NCI-H2029 (cell line): ENCODE results near the gene PLA2R1.
"Not testable (repeated sequence)": the region's sequence is repeated elsewhere in the genome, so short reads cannot be mapped to it uniquely, and the experiment has no call there.

Source experiments
- DNase-seq: peaks from one replicate; lab custom pipeline; 2025; lab: John Stamatoyannopoulos, UW

The PLA2R1 gene

GRCh38 chr2:159982842-159983785, 79.3 kb downstream of the PLA2R1 start:
- DNase-seq, result no peak

DNA sequence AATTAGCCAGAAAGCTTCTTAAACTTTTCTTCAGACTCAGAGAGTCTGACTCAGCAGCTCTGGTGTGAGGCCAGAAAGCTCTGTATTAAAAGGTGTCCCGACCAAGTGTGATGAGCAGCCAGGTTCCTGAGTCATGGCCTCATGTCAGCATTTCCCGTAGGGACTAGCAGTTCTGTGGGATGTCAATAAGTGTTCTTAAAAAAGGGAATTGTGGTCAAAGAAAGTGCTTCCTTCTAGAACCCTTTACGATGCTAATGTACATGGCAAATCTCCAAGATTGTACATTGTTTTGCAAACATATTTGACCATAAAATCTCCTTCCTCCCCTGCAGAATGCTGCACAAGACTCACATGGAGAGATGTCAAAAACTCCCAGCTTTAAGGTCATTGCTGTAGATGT, 80.1 kb downstream of the PLA2R1 start:
- no peak for DNase-seq

- no peak for DNase-seq
Measured at GRCh38 chr2:159976527-159977160, 85.8 kb downstream of the PLA2R1 start.

DNA sequence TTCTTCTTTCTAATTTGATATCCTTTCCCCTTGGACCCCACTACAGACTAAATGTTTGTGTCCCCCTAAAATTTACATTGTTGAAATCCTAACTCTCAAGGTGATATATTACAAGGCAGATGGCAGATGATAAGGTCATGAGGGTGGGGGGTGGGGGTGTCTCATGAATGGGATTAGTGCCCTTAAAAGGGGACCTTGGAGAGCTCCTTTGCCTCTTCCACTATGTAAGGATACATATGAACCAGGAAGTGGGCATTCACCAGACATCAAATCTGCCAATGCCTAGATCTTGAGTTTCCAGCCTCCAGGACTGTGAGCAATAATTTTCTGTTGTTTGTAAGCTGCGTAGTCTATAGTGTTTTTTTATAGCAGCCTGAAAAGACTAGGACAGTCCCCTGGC, 89.1 kb downstream of the PLA2R1 start:
- no peak for DNase-seq

GRCh38 chr2:159971365-159972152, 90.9 kb downstream of the PLA2R1 start:
- no peak for DNase-seq

GRCh38 chr2:159970548-159970947, 91.9 kb downstream of the PLA2R1 start:
- DNase-seq, result not testable (repeated sequence)

- peak; percentile 18 for DNase-seq
Measured at GRCh38 chr2:159968279-159968900, 94.0 kb downstream of the PLA2R1 start.

DNA sequence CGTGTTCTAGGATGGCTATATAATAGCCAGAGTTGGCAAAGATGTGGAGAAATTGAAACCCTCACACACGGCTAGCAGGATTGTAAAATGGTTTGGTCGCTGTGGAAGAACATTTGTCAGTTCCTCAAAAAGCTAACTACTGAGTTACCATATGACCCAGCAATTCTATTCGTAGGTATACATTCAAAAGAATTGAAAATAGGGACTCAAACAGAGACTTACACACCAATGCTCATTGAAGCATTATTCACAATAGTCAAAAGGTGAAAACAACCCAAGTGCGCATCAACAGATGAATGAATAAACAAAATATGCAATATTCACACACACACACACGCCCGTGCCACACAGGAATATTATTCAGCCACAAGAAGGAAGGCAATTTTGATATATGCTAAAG, 98.7 kb downstream of the PLA2R1 start:
- no peak for DNase-seq

DNA sequence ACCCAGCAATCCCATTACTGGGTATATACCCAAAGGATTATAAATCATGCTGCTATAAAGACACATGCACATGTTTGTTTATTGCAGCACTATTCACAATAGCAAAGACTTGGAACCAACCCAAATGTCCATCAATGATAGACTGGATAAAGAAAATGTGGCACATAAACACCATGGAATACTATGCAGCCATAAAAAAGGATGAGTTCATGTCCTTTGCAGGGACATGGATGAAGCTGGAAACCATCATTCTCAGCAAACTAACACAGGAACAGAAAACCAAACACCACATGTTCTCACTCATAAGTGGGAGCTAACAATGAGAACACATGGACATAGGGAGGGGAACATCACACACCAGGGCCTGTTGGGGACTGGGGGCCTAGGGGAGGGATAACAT, 99.9 kb downstream of the PLA2R1 start:
- not testable (repeated sequence) for DNase-seq

DNA sequence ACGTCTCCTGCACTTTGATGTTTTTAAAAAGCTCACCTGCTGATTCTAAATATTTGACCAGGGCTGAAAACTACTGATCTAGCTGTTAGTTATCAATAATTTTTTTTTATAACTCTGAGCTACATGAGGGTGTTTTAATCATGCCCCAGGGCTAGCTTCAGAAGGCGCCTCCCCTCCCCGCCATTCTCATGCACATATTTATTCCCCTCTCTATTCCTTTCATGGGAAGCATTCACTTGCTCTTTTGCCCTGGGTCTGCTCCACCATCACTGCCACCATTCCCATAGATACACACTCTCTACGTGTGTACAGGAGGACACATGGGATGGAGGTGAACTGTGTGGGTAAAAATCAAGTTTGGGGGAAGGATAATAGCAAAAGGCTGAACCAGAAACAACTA, 101.0 kb downstream of the PLA2R1 start:
- DNase-seq, result no peak

DNA sequence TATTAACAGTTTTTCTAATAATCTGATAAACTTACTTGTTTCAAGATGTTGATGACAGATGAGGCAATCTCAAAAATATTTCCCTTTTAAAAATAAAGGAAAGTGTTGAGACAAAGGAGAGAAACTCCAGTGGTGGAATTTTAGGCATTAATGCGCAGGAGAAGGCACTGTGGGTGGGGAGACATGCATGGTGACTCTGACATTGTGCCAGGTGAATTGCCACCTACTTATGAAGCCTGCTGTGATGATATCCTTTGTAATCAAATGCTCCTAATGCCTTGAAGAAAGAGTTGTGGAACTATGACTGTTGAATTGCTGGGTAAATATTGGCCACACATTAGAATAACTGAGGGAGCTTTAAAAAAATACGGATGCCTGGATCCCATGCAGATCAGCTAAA, 101.4 kb downstream of the PLA2R1 start:
- no peak for DNase-seq

- DNase-seq, result no peak
Measured at GRCh38 chr2:159960414-159960813, 102.0 kb downstream of the PLA2R1 start.

- no peak for DNase-seq
Measured at GRCh38 chr2:159959136-159959535, 103.3 kb downstream of the PLA2R1 start.

DNA sequence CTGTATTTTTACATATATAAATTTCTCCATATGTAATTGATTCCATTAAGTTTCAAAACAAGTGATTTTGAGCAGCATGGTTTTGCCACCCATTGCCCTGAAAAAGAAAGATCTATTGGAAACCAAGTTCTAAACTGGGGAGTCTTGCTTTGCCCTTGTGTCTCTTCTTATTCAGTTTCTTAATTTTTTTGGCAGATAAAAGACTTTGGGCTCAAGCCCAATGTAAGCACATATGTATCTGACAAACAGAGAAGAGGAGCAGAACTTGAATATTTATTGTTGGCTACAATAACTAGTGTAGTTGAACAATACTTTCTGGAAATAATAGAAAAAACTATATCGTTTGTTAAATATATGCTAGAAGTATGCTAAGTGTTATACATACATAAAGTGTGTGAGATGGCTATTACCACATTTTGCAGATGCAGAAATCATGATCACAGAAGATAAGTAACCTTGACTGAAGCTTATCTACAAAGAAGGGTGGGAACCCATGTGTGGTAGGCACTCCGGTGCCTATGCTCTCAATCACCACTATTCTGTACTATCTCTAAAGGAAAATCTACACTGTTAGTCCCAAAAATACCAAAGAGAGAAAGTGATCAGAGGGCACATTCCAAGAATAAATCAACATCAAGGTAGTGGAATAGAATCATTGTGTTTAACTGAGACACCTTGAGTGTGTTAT, 109.1 kb downstream of the PLA2R1 start:
- no peak for DNase-seq

DNA sequence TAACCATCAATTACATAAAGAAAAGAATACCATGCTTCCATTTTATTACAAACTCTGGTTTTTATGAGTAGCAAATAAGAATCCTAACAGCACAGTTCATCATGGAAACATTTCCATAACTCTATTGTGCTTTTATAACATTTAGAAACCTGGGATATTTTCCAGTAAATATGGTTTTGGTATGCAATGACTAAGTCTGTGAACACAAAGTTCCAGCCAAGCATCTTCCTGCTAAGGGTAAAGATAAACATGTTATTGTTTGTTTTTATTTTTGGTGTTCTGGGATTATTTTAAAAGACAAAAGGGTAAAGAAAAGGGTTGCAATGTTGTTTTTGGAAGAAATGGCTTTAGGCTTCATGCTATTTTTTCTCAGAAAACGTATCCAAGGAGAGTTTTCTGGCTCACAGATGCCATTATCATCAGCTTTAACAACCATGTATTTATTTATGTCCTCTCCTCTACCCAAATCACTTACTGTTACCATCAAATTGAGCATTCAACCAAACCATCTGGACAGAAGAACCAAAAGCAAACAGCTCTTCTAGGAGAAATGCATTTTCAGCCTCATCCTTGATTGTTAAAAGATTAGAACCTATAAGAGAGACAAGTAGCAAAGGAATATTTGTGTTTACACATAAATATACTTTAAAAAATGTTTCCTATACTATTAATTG, 116.0 kb downstream of the PLA2R1 start:
- DNase-seq, result no peak

GRCh38 chr2:159944874-159945273, 117.5 kb downstream of the PLA2R1 start:
- no peak for DNase-seq

DNA sequence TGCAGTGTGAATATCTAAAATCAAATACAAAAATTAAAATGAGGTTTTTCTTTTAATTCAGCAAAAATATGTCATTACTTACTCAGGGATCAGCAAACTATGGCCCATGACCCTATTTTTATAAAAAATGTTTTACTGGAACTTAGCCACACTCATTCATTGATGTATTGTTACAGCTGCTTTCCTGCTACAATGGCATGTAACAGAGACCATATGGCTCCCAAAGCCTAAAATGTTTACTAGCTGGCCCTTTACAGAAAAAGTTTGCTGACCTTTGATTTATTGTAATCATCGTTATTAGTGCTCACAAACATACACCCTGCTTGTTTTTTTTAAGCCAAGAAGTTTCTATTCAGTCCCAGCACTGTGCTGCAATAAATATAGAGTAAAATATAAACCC, 120.3 kb downstream of the PLA2R1 start:
- DNase-seq, result no peak

DNA sequence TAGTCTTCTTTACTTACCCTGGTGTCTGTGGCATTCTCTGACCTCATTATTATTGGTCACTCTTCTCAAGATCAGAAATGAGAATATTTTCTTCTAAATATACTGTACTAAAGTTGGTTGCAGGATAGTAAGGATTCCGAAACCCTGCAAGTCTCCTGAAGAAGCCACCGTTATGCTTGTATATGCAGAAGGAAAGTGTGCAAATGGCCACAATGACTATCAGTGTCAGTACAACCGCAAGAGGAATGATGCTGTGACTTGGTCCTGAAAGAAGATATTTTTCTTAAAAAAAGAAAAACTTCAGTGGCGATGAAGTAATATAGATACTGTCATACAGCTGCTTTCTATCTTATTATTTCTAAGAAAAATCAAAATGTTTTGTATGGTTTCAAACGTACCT, 120.7 kb downstream of the PLA2R1 start:
- DNase-seq, result no peak

DNA sequence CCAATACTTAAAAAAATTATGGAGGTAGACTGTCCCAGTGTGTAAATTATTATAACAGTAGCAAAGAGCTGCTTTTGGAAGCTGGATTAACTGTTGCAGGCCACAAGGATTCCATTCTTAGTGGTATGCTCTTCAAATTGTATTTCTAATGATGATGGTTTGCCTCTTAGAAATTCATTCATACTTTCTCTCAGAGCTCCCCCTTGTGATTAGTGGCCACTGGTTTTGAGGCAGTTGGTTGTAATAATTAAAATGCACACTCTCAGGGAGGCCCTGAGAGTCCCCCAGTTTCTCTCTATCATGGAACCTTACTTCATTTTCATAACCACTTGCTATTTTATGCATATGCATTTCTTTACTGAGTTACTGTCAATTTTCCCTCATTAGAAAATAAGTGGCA, 122.5 kb downstream of the PLA2R1 start:
- DNase-seq, result no peak

GRCh38 chr2:159938395-159938794, 124.0 kb downstream of the PLA2R1 start:
- DNase-seq, result no peak

DNA sequence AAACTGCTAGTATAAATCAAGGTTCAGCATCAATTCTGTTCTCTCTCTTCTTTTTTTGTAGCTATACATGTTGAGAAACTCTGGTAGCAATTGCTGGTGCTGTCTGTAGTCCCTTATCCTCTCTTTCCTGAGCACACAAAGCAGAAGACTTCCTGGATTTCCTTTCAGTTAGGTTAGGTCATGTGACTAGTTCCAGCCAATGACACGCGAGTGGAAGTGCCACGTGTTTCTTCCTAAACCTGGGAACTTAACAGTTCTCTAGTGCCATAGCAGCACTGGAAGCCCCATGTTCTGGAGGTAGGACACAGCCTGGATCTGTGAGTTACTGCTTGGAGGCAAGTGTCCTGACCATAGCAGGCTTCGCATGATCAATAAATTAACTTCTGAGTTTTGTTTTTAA, 125.9 kb downstream of the PLA2R1 start:
- no peak for DNase-seq
